GM23338 (cell line): ENCODE results near the gene PTH1R.

Experiments used
- EZH2 ChIP-seq: fragments of 200-600 bp; sonication (generic); IDR thresholded peaks from one replicate; pipeline ENCODE4 v1.8.0; 2017; ENCODE audit warnings: antibody characterized with exemption, mild to moderate bottlenecking, low read depth; ENCODE audit not compliant: unreplicated experiment
- EZH2phosphoT487 ChIP-seq: fragments of 200-600 bp; sonication (generic); IDR thresholded peaks from one replicate; pipeline ENCODE4 v1.8.1; 2018; ENCODE audit warnings: antibody characterized with exemption; ENCODE audit not compliant: unreplicated experiment
- JUNB ChIP-seq: IDR thresholded peaks from one replicate; pipeline ENCODE4 v1.6.1; 2016; ENCODE audit warnings: antibody characterized with exemption; ENCODE audit not compliant: unreplicated experiment
- POLR2AphosphoS5 ChIP-seq: IDR thresholded peaks from 2 replicates; pipeline ENCODE4 v1.6.1; 2016; ENCODE audit warnings: antibody characterized with exemption, low read depth
- ZNF114 ChIP-seq: fragments of 250-450 bp; sonication (Bioruptor Pico); IDR thresholded peaks from 2 replicates; pipeline ENCODE4 v1.5.0; 2020; ENCODE audit warnings: mild to moderate bottlenecking, moderate library complexity
- ZNF331 ChIP-seq: fragments of 250-450 bp; sonication (Bioruptor Pico); IDR thresholded peaks from 2 replicates; pipeline ENCODE4 v1.5.0; 2020; ENCODE audit warnings: low read depth, mild to moderate bottlenecking, moderate library complexity
- TF ChIP-seq, protein P1 (sequence below), 2 experiments: fragments of 200-600 bp in 1 of 2; sonication (generic) in 1 of 2; conservative IDR thresholded peaks; 2 replicates each; pipeline versions ENCODE4 v1.5.1 to v1.6.1; 2016 to 2017; ENCODE audit warnings: antibody characterized with exemption in 2 of 2, low read depth in 2 of 2, mild to moderate bottlenecking in 2 of 2, moderate library complexity in 1 of 2
- TF ChIP-seq, protein P2 (sequence below): IDR thresholded peaks from one replicate; pipeline ENCODE4 v1.6.1; 2018; ENCODE audit warnings: antibody characterized with exemption; ENCODE audit not compliant: unreplicated experiment
- TF ChIP-seq, protein P3 (sequence below): IDR thresholded peaks from 2 replicates; pipeline ENCODE4 v1.6.1; 2016; ENCODE audit warnings: antibody characterized with exemption

DNA sequence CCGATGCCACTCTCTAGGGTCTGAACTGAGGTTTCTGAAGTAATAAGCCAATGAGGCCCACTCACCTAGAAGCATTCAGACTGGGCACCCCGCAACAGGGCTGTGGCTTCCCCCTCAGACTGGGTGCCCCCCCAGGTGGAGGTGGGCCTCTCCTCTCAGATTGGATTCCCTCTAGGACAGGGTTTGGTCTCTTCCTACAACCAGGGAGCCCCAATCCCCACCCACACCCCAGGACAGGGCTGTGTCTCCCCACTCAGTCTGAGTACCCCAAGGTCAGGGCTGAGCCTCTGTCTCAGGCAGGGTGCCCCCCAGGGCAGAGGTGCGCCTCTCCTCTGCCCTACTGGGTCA, 27.7 kb downstream of the PTH1R start:
- TF ChIP-seq, protein P1, sequence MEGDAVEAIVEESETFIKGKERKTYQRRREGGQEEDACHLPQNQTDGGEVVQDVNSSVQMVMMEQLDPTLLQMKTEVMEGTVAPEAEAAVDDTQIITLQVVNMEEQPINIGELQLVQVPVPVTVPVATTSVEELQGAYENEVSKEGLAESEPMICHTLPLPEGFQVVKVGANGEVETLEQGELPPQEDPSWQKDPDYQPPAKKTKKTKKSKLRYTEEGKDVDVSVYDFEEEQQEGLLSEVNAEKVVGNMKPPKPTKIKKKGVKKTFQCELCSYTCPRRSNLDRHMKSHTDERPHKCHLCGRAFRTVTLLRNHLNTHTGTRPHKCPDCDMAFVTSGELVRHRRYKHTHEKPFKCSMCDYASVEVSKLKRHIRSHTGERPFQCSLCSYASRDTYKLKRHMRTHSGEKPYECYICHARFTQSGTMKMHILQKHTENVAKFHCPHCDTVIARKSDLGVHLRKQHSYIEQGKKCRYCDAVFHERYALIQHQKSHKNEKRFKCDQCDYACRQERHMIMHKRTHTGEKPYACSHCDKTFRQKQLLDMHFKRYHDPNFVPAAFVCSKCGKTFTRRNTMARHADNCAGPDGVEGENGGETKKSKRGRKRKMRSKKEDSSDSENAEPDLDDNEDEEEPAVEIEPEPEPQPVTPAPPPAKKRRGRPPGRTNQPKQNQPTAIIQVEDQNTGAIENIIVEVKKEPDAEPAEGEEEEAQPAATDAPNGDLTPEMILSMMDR (conservative IDR thresholded peaks at IDR 0.05; ENCODE audit: low read depth in 2 of 2), result no peak
- TF ChIP-seq POLR2AphosphoS5 (no peak), EZH2 (no peak), ZNF114 (CRISPR knock-in tag) (no peak), ZNF331 (CRISPR knock-in tag) (no peak), EZH2phosphoT487 (no peak), JUNB (no peak)
- TF ChIP-seq, protein P2, sequence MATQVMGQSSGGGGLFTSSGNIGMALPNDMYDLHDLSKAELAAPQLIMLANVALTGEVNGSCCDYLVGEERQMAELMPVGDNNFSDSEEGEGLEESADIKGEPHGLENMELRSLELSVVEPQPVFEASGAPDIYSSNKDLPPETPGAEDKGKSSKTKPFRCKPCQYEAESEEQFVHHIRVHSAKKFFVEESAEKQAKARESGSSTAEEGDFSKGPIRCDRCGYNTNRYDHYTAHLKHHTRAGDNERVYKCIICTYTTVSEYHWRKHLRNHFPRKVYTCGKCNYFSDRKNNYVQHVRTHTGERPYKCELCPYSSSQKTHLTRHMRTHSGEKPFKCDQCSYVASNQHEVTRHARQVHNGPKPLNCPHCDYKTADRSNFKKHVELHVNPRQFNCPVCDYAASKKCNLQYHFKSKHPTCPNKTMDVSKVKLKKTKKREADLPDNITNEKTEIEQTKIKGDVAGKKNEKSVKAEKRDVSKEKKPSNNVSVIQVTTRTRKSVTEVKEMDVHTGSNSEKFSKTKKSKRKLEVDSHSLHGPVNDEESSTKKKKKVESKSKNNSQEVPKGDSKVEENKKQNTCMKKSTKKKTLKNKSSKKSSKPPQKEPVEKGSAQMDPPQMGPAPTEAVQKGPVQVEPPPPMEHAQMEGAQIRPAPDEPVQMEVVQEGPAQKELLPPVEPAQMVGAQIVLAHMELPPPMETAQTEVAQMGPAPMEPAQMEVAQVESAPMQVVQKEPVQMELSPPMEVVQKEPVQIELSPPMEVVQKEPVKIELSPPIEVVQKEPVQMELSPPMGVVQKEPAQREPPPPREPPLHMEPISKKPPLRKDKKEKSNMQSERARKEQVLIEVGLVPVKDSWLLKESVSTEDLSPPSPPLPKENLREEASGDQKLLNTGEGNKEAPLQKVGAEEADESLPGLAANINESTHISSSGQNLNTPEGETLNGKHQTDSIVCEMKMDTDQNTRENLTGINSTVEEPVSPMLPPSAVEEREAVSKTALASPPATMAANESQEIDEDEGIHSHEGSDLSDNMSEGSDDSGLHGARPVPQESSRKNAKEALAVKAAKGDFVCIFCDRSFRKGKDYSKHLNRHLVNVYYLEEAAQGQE, result no peak
- TF ChIP-seq, protein P3, sequence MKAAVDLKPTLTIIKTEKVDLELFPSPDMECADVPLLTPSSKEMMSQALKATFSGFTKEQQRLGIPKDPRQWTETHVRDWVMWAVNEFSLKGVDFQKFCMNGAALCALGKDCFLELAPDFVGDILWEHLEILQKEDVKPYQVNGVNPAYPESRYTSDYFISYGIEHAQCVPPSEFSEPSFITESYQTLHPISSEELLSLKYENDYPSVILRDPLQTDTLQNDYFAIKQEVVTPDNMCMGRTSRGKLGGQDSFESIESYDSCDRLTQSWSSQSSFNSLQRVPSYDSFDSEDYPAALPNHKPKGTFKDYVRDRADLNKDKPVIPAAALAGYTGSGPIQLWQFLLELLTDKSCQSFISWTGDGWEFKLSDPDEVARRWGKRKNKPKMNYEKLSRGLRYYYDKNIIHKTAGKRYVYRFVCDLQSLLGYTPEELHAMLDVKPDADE, result no peak
